Subcutaneous abdominal adipose tissue (tissue), 5 donors: Measurements from ENCODE around the gene MYH11.

Source experiments
- H3K27ac ChIP-seq: one replicate; pipeline ENCODE4 v1.7.0; 2013; ENCODE audit warnings: low read depth, mild to moderate bottlenecking, inconsistent platforms, low read length, moderate library complexity
- H3K27me3 ChIP-seq, 5 donors: one replicate each; pipeline ENCODE4 v1.7.0; 2013; ENCODE audit warnings: low read length in 5 of 5, inconsistent platforms in 1 of 5; ENCODE audit not compliant: control insufficient read depth in 5 of 5, insufficient read depth in 4 of 5
- H3K36me3 ChIP-seq, 5 donors: one replicate each; pipeline ENCODE4 v1.7.0; 2013; ENCODE audit warnings: low read length in 5 of 5; ENCODE audit not compliant: control insufficient read depth in 5 of 5, insufficient read depth in 5 of 5
- H3K4me1 ChIP-seq, 5 donors: one replicate each; pipeline ENCODE4 v1.7.0; 2013; ENCODE audit warnings: low read length in 5 of 5, mild to moderate bottlenecking in 3 of 5, moderate library complexity in 1 of 5; ENCODE audit not compliant: control insufficient read depth in 5 of 5, insufficient read depth in 5 of 5
- H3K4me3 ChIP-seq, 5 donors: one replicate each; pipeline ENCODE4 v1.7.0; 2013; ENCODE audit warnings: low read length in 5 of 5, low read depth in 1 of 5
- H3K9ac ChIP-seq, 5 donors: one replicate each; pipeline ENCODE4 v1.7.0; 2013; ENCODE audit warnings: low read length in 5 of 5, mild to moderate bottlenecking in 4 of 5, moderate library complexity in 3 of 5
- H3K9me3 ChIP-seq, 5 donors: one replicate each; pipeline ENCODE4 v1.7.0; 2013; ENCODE audit warnings: low read length in 5 of 5; ENCODE audit not compliant: control insufficient read depth in 5 of 5
- donor health status: healthy.
- donor health status: healthy.
- donor health status: healthy.
- donor health status: healthy.
- donor health status: healthy.

MYH11 gene

DNA sequence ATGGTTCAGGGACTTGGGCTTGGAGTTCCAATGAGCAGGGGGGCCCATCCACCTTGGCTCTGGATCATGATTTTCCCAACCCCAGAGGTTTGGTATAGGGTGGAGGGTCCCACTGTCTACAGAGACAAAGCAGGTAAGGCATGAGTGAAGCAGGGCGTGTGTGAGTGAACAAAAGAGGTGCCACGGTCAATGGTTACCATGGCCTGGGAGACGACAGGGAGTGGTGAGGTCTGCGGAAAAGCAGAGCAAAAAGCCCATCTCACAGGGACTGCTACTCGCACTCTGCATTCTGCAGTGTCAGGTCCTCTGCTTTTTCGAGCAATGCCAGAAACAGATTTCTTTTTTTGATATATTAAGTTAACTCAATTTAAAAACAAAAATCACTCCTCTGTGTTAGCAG, 24.6 kb downstream of the MYH11 start:
- Histone ChIP-seq H3K4me3 (no peak overlapping the region), H3K9me3 (no peaks in the 10 kb centered on the region), H3K27me3 (no peaks in the 10 kb centered on the region), H3K4me1 (peaks cover 0 to 8% (median 0%) of the 10 kb centered on the region in 5 donors), H3K9ac (no peak overlapping the region), H3K27ac (no peak overlapping the region), H3K36me3 (no peaks in the 10 kb centered on the region)

- no peak overlapping the region for H3K4me3 ChIP-seq
- no peaks in the 10 kb centered on the region for H3K9me3 ChIP-seq
- H3K27me3 ChIP-seq = no peaks in the 10 kb centered on the region
- H3K27ac ChIP-seq = no peak overlapping the region
- H3K4me1 ChIP-seq = peaks cover 0 to 8% (median 0%) of the 10 kb centered on the region in 5 donors
- H3K36me3 ChIP-seq = no peaks in the 10 kb centered on the region
- H3K9ac ChIP-seq = no peak overlapping the region
These were observed 25.9 kb downstream of the MYH11 start for GRCh38 chr16:15830832-15831451.

- Histone ChIP-seq H3K27me3 (peaks cover 0 to 5% (median 0%) of the 10 kb centered on the region in 5 donors), H3K27ac (no peak overlapping the region), H3K4me3 (no peak overlapping the region), H3K36me3 (no peaks in the 10 kb centered on the region), H3K9ac (no peak overlapping the region), H3K9me3 (no peaks in the 10 kb centered on the region), H3K4me1 (peaks cover 0 to 8% (median 0%) of the 10 kb centered on the region in 5 donors)
These were observed 27.4 kb downstream of the MYH11 start for GRCh38 chr16:15829460-15829859.

DNA sequence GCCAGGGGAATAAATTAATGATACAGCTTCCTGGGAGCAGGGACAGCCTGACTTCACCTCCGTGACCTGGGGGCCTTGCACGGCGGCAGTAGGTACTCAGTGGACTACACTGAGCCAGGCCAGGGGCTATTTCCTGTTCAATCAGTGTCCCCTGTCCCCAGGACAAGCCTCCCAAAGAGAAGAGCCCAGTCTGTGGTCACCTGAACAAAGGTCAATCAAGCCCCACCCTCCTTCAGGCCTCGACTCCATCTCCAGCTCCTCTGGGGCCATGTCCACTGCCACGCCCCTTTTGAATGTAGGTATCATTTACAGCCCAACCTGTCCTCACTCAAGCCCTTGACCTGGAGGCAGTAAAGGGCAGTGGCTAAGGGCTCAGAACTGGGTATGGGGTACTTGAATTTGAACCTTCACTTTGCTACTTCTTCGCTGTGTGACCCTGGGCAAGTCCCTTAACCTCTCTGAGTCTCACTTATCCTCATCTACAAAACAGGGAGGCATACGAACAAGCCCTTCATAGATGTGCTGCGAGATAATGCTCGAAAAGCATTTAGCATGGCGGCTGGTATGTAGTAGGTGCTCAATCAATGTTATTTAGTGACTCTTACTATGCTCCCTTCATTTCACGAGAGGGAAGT, 29.0 kb downstream of the MYH11 start:
- H3K4me3 ChIP-seq = no peak overlapping the region
- H3K9ac ChIP-seq = no peak overlapping the region
- H3K9me3 ChIP-seq = no peaks in the 10 kb centered on the region
- peaks cover 0 to 8% (median 0%) of the 10 kb centered on the region in 5 donors for H3K4me1 ChIP-seq
- no peak overlapping the region for H3K27ac ChIP-seq
- no peaks in the 10 kb centered on the region for H3K36me3 ChIP-seq
- peaks cover 0 to 13% (median 0%) of the 10 kb centered on the region in 5 donors for H3K27me3 ChIP-seq

- H3K27ac ChIP-seq = no peak overlapping the region
- H3K9me3 ChIP-seq = no peaks in the 10 kb centered on the region
- H3K27me3 ChIP-seq = peaks cover 0 to 13% (median 0%) of the 10 kb centered on the region in 5 donors
- no peak overlapping the region for H3K4me3 ChIP-seq
- no peak overlapping the region for H3K9ac ChIP-seq
- peaks cover 0 to 8% (median 0%) of the 10 kb centered on the region in 5 donors for H3K4me1 ChIP-seq
- no peaks in the 10 kb centered on the region for H3K36me3 ChIP-seq
These were observed 29.5 kb downstream of the MYH11 start for GRCh38 chr16:15827299-15827698.

DNA sequence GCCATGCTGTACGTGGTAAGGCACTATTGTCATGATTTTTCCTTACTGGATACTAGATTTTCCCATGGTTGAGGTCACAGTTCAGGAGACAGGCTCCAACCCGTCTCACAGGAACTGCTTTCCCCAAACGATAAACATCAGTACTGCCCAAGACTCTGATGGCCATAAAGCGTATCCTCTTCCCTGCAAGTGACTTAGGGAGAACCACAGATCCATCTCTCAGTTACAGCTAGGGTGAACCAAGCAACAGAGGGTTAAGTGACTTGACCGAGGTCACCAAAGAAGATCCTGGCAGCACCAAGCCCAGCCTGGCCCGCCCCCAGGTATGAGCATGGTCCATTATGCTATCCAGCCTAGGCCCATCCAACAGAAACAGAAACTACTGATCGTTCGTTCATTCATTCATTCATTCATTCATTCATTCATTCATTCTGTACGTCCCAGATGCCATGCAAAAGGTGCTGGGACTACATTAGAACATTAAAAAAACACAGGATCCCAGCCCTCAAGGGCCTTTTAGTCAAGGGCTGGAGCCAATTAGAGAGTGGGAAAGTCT, 31.0 kb downstream of the MYH11 start:
- peaks cover 0 to 13% (median 0%) of the 10 kb centered on the region in 5 donors for H3K27me3 ChIP-seq
- no peak overlapping the region for H3K27ac ChIP-seq
- H3K9me3 ChIP-seq = no peaks in the 10 kb centered on the region
- H3K9ac ChIP-seq = no peak overlapping the region
- H3K36me3 ChIP-seq = no peaks in the 10 kb centered on the region
- peaks cover 0 to 5% (median 0%) of the 10 kb centered on the region in 5 donors for H3K4me1 ChIP-seq
- H3K4me3 ChIP-seq = no peak overlapping the region

DNA sequence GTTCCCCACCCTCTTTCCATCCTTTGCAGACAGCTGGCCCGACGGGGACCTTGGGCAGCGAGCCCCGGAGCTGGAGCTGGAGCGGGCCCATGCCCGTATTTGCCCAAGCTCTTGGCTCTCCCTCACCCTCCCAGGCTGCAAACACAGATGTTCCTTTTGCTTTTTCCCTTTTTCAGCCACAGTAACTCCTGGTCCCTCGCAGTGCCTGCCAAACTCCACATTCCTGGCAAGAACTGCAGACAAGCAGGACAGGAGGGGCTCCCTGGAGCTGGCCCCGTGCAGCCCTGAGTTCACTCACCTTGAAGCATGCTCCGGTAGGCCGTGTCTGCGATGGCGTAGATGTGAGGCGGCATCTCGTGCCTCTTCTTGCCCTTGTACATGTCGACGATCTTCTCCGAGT, 33.9 kb downstream of the MYH11 start:
- Histone ChIP-seq H3K9me3 (no peaks in the 10 kb centered on the region), H3K4me3 (no peak overlapping the region), H3K36me3 (no peaks in the 10 kb centered on the region), H3K27me3 (peaks cover 0 to 13% (median 0%) of the 10 kb centered on the region in 5 donors), H3K27ac (no peak overlapping the region), H3K4me1 (no peaks in the 10 kb centered on the region), H3K9ac (no peak overlapping the region)

- H3K27me3 ChIP-seq = peaks cover 0 to 13% (median 0%) of the 10 kb centered on the region in 5 donors
- H3K36me3 ChIP-seq = no peaks in the 10 kb centered on the region
- no peaks in the 10 kb centered on the region for H3K4me1 ChIP-seq
- no peak overlapping the region for H3K4me3 ChIP-seq
- H3K27ac ChIP-seq = no peak overlapping the region
- H3K9me3 ChIP-seq = peaks cover 3 to 12% (median 8%) of the 10 kb centered on the region in 5 donors
- no peak overlapping the region for H3K9ac ChIP-seq
These were observed 36.0 kb downstream of the MYH11 start for GRCh38 chr16:15820837-15821236.

- Histone ChIP-seq H3K27me3 (peaks cover 0 to 11% (median 0%) of the 10 kb centered on the region in 5 donors), H3K36me3 (no peaks in the 10 kb centered on the region), H3K9me3 (peaks cover 3 to 15% (median 12%) of the 10 kb centered on the region in 5 donors), H3K4me3 (no peak overlapping the region), H3K4me1 (no peaks in the 10 kb centered on the region), H3K9ac (no peak overlapping the region), H3K27ac (no peak overlapping the region)
These were observed 37.8 kb downstream of the MYH11 start for GRCh38 chr16:15819046-15819445.

GRCh38 chr16:15817446-15817845, 39.4 kb downstream of the MYH11 start:
- H3K27me3 ChIP-seq = peaks cover 0 to 2% (median 0%) of the 10 kb centered on the region in 5 donors
- H3K27ac ChIP-seq = no peak overlapping the region
- H3K9ac ChIP-seq = no peak overlapping the region
- H3K36me3 ChIP-seq = no peaks in the 10 kb centered on the region
- H3K4me3 ChIP-seq = no peak overlapping the region
- H3K4me1 ChIP-seq = no peaks in the 10 kb centered on the region
- H3K9me3 ChIP-seq = peaks cover 3 to 15% (median 12%) of the 10 kb centered on the region in 5 donors
